Neural progenitor cell (in vitro differentiated cells): ENCODE results near the gene HINT3.

Source experiments
- CTCF ChIP-seq: fragments of 200-600 bp; sonication (generic); IDR thresholded peaks from 2 replicates; pipeline ENCODE4 v1.5.1; 2017; ENCODE audit warnings: antibody characterized with exemption, mild to moderate bottlenecking
- EZH2 ChIP-seq: fragments of 200-600 bp; sonication (generic); IDR thresholded peaks from 2 replicates; pipeline ENCODE4 v1.6.1; 2017; ENCODE audit warnings: antibody characterized with exemption, mild to moderate bottlenecking, moderate library complexity

- TF ChIP-seq CTCF: no peak
- no peak for TF ChIP-seq EZH2
These were observed 63.9 kb downstream of the HINT3 start for GRCh38 chr6:126020305-126021050.
